ENCODE data around the gene STAG3.
"Not testable (repeated sequence)": the region's sequence is repeated elsewhere in the genome, so short reads cannot be mapped to it uniquely, and the experiment has no call there.

Gene STAG3

DNA sequence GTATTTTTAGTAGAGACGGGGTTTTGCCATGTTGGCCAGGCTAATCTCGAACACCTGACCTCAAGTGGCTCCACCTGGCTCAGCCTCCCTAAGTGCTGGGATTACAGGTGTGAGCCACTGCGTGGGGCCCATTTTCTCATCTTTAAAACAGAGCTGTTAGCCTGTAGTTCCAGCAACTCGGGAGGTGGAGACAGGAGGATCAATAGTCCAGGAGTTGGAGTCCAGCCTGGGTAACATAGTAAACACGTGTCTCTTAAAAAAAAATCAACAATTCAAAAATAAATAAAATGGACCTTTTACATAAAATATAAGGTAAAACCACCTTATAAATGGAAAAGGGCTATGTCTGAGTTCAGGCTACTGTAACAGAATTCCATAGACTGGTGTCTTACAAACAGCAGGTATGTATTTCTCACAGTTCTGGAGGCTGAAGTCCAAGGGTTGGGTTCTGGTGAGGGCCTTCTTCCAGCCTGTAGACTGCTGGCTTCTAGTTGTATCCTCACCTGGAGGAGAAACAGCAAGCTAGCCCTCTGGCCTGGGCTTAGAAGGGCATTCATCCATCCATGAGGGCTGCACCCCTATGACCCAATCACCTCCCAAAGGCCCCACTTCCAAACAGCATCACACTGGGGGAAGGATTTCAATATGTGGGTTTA is 35.0 kb downstream of the STAG3 start:
- DNase-seq (ENCODE audit: low spot score), result no peak

DNA sequence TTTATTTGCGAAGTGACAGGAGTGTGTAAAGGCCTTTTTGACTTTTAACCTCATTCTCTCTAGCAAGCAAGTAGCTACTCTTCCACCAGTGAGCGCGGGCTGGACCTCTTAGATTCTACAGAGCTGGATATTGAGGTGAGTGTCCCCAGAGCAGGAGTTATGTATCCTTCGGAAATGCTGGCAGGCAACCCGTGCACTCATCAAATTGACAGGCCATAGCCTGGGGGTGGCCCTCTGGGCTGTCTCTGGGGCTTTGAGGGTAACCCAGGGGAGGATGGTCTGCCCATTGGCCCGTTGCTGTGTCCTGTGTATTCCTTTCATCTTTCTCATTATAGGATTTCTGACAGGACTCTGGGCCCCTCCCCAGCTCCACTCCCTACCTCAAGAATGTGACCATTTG is 36.0 kb downstream of the STAG3 start:
- DNase-seq (ENCODE audit: low spot score), result no peak

- not testable (repeated sequence) for DNase-seq (ENCODE audit: low spot score)
Observed at GRCh38 chr7:100214356-100214755, 36.6 kb downstream of the STAG3 start.

DNA sequence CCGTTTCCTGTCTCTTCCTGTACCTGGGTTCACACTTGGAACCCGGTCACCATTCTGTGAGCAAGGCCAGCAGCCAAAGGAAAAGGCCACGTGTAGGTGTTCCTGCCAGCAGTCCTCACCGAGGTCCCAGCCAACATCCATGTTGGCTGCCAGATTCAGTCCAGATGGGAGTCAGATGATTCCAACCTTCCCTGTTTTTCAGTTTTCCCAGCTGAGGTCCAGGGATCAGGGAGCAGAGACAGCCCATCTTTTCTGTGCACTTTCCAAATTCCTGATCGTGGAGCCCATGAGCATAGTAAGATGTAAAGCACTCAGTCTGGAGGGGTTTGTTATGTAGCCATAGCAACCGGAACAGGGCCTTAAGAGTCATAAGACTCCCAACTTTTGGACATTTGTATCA is 38.2 kb downstream of the STAG3 start:
- DNase-seq (ENCODE audit: low spot score), result no peak

DNA sequence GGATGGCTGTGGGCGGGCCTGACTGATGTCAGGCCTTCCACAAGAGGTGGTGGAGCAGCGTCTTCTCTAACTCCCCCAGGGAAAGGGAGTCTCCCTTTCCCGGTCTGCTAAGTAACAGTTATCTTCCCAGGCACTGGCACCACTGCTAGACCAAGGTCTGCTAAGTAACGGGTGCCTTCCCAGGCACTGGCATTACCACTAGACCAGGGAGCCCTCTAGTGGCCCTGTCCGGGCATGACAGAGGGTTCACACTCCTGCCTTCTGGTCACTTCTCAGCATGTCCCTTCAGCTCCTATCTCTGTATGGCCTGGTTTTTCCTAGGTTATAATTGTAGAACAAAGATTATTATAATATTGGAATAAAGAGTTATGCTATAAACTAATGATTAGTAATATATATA is 40.2 kb downstream of the STAG3 start:
- peak; percentile 82 for DNase-seq (ENCODE audit: low spot score)

GRCh38 chr7:100219271-100219737 is 41.6 kb downstream of the STAG3 start:
- no peak for DNase-seq (ENCODE audit: low spot score)

DNA sequence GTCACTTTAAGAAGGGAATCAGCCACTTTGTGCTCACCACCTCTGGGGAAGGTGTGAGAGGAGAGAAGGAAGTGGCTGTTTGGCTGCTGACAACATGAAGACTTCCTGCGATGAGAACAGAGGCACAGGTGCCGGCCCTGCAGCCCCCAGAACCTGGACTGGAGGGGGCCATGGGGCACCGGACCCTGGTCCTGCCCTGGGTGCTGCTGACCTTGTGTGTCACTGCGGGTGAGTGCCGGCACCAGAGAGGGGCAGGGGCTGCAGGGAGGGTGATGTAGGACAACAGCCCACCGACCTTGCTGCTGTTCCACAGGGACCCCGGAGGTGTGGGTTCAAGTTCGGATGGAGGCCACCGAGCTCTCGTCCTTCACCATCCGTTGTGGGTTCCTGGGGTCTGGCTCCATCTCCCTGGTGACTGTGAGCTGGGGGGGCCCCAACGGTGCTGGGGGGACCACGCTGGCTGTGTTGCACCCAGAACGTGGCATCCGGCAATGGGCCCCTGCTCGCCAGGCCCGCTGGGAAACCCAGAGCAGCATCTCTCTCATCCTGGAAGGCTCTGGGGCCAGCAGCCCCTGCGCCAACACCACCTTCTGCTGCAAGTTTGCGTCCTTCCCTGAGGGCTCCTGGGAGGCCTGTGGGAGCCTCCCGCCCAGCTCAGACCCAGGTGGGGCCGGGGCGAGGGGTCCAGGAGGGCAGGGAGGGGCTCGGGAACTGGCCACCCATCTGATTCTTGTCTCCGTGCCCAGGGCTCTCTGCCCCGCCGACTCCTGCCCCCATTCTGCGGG is 42.3 kb downstream of the STAG3 start, which contains the start of gene PVRIG:
Gene PVRIG, plus strand, starts transcription at position 149 of the 785 bp plus-strand sequence. Its CDS starts 22 bp downstream, at position 171.
- peak; percentile 26 for DNase-seq (ENCODE audit: low spot score)

DNA sequence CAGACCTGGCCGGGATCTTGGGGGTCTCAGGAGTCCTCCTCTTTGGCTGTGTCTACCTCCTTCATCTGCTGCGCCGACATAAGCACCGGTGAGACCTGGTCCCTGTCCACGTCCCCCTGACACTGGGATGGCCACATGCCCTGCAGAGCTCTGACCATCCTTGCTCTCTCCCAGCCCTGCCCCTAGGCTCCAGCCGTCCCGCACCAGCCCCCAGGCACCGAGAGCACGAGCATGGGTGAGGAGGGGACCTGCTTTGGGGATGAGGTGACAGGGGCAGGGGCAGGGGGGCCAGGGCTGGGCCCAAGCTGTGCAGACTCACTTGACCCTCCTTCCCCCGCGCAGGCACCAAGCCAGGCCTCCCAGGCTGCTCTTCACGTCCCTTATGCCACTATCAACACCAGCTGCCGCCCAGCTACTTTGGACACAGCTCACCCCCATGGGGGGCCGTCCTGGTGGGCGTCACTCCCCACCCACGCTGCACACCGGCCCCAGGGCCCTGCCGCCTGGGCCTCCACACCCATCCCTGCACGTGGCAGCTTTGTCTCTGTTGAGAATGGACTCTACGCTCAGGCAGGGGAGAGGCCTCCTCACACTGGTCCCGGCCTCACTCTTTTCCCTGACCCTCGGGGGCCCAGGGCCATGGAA is 43.0 kb downstream of the STAG3 start:
- no peak for DNase-seq (ENCODE audit: low spot score)

GRCh38 chr7:100221231-100221718 is 43.6 kb downstream of the STAG3 start:
- peak; percentile 81 for DNase-seq (ENCODE audit: low spot score)

GRCh38 chr7:100221767-100222444 is 44.2 kb downstream of the STAG3 start:
- DNase-seq (ENCODE audit: low spot score), result no peak

DNA sequence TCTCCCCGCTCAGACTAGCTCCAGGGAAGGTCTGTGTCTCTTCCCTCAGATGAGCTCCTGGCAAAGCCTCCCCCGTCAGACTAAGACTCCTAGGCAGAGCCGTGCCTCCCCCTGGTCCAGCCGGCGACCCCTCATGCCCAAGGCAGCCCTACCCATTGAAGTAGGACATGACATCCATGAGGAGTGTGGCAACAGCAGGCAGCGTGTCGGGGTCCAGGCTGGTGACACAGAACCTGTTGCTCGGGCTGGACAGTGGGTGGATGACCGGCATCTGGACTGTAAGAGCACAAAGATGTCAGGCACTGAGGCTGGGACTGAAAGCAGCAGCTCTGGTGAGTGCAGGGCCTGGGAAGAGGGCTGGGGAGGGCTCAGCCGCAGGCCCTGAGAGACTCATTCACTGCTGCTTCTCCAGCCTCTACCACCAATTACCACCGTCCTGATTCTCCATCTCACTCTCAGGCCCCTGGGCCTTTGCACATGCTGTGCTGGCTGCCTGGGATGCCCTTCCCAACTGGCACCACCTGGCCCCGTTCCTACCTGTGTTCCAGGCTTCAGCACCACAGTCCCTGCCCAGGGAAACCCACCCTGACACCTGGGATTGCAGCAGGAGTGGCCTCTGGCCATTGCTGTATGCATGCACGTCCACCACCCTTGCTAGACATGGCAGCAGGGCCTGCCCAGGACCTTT is 44.9 kb downstream of the STAG3 start:
- DNase-seq (ENCODE audit: low spot score), result no peak

GRCh38 chr7:100223376-100223927 is 45.7 kb downstream of the STAG3 start:
- DNase-seq (ENCODE audit: low spot score), result not testable (repeated sequence)

DNA sequence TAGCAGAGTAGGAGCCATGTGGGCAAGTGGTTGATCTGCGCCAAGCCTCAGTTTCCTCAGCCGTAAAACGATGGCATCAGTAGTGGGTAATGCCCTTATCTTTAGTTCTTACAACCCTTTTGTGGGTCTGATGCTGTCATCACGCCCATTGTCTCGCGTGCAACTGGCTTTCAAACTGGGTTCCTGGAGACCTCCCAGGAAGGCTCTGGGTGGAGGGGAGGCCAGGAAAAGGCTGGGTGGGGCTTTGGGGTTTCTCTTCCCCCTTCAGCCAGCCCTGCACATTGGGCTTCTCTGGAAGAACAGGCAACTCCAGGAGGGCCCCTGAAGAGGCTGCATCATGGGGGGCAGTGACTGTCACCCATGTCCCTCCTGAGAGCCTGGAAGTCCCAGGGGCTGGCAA is 47.2 kb downstream of the STAG3 start:
- not testable (repeated sequence) for DNase-seq (ENCODE audit: low spot score)

DNA sequence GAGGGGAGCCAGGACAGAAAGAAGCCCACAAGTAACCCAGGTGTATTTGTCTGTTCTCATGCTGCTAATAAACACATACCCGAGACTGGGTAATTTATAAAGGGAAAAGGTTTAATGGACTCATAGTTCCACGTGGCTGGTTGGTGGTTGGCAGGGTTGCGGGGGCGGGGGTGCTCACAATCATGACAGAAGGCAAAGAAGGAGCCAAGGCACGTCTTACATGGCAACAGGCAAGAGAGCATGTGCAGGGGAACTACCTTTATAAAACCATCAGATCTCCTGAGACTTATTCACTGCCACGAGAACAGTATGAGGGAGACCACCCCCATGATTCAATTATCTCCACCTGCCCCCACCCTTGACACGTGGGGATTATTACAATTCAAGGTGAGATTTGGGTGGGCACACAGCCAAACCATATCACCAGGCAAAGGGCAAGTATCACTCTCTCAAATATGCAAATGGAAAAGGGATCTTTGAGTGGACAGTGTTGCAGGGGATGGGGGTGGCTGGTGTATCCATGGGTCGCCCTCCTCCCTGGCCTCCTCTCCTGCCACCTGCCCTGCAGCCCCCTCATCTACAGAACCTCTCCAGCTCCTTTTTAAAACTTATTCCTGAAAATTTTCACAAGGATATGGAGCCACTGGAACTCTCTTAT is 57.1 kb downstream of the STAG3 start:
- not testable (repeated sequence) for DNase-seq (ENCODE audit: low spot score)

GRCh38 chr7:100239975-100240374 is 62.3 kb downstream of the STAG3 start:
- DNase-seq (ENCODE audit: low spot score), result not testable (repeated sequence)

- DNase-seq (ENCODE audit: low spot score), result peak; percentile 57
Observed at GRCh38 chr7:100243385-100243784, 65.7 kb downstream of the STAG3 start.

DNA sequence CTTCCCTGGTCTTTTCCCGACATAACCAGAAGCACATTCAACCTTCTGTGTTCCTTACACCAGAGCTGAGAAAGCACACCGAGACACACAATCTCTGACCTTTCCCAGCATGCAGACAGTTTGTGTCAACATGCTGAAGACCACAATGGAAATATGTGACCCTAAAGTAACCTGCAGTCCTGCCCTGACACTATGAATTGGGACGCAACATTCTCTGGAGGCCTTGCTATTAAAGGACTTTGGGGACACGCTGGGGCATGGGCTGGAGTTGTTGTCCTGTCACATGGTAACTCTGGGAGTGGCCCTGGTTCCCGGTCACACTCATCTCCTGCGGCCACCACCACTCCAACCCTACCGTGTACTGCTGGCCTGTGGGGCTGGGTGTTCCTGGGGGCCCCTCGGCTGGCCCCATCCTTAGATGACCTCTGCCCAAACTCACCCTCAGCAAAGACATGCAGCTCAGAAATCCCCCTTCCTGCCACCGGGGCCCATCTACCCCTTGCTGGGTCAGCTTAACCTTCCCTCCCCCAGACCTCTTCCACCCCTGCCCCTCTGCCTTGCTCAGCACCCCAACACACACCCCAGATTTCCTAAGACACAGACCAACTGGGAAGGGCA is 67.4 kb downstream of the STAG3 start:
- not testable (repeated sequence) for DNase-seq (ENCODE audit: low spot score)

DNA sequence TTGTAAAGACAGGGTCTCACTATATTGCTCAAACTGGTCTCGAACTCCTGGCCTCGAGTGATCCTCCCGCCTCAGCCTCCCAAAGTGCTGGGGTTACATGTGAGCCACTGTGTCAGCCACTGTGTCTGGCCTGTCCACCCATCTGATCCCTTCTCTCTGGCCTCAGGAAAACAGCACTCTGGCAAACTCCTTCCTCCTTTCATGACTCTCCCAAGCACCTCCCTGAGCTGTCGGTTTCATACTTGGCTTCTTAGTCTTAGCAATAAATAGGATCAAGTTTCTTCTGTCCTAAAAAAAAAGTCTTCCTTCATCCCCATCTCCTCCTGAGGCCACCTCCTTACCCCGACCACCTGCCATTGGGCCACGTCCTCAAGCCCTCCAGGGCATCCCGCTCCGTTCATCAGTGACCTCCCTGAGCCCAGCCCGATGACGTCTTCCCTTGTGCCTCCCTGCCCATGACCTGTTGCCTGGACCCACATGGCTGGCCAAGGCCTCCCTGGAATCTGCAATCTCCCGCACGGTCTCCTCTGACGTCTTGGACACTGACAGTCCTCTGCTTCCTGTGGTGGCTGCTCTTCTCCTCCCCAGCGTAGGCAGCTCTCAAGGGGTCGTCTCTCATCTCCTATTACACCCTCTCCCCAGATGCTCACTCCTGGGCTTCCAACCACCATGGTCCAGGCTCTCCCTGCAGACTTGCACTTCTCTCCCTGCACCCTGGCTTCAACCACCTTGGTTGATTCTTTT is 68.6 kb downstream of the STAG3 start:
- DNase-seq (ENCODE audit: low spot score), result not testable (repeated sequence)

DNA sequence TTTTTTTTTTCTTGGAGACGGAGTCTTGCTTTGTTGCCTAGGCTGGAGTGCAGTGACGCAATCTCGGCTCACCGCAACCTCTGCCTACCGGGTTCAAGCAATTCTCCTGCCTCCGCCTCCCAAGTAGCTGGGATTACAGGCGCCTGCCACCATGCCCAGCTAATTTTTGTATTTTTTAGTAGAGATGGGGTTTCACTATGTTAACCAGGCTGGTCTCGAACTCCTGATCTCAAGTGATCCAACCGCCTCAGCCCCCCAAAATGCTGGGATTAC is 69.1 kb downstream of the STAG3 start:
- DNase-seq (ENCODE audit: low spot score), result not testable (repeated sequence)

All from CD4-positive, alpha-beta T cell treated with Interleukin-2 at 100 ng/mL for 4 hours (primary cell).